ENCODE results near the gene UBE2N. TPM values are rescaled to one million over a fixed set of nuclear protein-coding genes. Genes with fewer than 3 reads are reported as not detected.

Gene UBE2N
- total RNA-seq, 1 donor from 2014 or later: 86.3 TPM

- no peaks in the 10 kb centered on the region for H3K36me3 ChIP-seq
- H3K4me1 ChIP-seq: no peaks in the 10 kb centered on the region
- H3K27ac ChIP-seq (replicated peaks): no peak overlapping the region
- no peak overlapping the region for H3K4me3 ChIP-seq
- DNase-seq: no peak
- H3K27me3 ChIP-seq (ENCODE audit: low read depth): no peaks in the 10 kb centered on the region
- no peaks in the 10 kb centered on the region for H3K9me3 ChIP-seq (replicated peaks)
- TF ChIP-seq, protein P1, sequence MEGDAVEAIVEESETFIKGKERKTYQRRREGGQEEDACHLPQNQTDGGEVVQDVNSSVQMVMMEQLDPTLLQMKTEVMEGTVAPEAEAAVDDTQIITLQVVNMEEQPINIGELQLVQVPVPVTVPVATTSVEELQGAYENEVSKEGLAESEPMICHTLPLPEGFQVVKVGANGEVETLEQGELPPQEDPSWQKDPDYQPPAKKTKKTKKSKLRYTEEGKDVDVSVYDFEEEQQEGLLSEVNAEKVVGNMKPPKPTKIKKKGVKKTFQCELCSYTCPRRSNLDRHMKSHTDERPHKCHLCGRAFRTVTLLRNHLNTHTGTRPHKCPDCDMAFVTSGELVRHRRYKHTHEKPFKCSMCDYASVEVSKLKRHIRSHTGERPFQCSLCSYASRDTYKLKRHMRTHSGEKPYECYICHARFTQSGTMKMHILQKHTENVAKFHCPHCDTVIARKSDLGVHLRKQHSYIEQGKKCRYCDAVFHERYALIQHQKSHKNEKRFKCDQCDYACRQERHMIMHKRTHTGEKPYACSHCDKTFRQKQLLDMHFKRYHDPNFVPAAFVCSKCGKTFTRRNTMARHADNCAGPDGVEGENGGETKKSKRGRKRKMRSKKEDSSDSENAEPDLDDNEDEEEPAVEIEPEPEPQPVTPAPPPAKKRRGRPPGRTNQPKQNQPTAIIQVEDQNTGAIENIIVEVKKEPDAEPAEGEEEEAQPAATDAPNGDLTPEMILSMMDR (IDR thresholded peaks at IDR 0.05; ENCODE audit: borderline replicate concordance): no peak
- intact Hi-C loops (cut with micrococcal nuclease): no loop called here
Measured at GRCh38 chr12:93461503-93461902, 19.8 kb upstream of the UBE2N start.

DNA sequence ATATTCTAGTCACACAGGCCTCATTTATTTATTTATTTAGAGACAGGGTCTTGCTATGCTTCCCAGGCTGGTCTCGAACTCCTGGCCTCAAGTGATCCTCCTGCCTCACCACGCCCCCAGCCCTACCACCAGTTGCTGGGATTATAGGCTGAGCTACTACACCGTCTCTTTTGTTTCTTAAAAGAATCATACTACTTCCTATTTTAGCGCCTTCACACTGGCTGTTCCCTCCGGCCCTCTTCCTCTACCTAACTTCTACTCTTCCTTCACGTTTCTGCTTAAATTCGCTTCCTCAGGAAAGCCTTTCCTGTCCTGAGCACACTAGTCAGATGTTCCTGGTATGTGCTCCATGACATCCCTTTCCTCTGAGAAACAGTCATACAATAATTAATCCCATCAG, 19.2 kb upstream of the UBE2N start:
- Histone ChIP-seq H3K27me3 (ENCODE audit: low read depth) (no peaks in the 10 kb centered on the region), H3K27ac (replicated peaks) (no peak overlapping the region), H3K36me3 (no peaks in the 10 kb centered on the region), H3K9me3 (replicated peaks) (no peaks in the 10 kb centered on the region), H3K4me1 (no peaks in the 10 kb centered on the region), H3K4me3 (no peak overlapping the region)
- TF ChIP-seq, protein P1 (IDR thresholded peaks at IDR 0.05; ENCODE audit: borderline replicate concordance): no peak
- DNase-seq: no peak
- intact Hi-C loops (cut with micrococcal nuclease): no loop called here

- Histone ChIP-seq H3K36me3 (no peaks in the 10 kb centered on the region), H3K4me1 (no peaks in the 10 kb centered on the region), H3K4me3 (no peak overlapping the region), H3K27me3 (ENCODE audit: low read depth) (no peaks in the 10 kb centered on the region), H3K9me3 (replicated peaks) (no peaks in the 10 kb centered on the region), H3K27ac (replicated peaks) (no peak overlapping the region)
- TF ChIP-seq, protein P1 (IDR thresholded peaks at IDR 0.05; ENCODE audit: borderline replicate concordance): no peak
- intact Hi-C loops (cut with micrococcal nuclease): no loop called here
- no peak for DNase-seq
Measured at GRCh38 chr12:93460003-93460402, 18.3 kb upstream of the UBE2N start.

DNA sequence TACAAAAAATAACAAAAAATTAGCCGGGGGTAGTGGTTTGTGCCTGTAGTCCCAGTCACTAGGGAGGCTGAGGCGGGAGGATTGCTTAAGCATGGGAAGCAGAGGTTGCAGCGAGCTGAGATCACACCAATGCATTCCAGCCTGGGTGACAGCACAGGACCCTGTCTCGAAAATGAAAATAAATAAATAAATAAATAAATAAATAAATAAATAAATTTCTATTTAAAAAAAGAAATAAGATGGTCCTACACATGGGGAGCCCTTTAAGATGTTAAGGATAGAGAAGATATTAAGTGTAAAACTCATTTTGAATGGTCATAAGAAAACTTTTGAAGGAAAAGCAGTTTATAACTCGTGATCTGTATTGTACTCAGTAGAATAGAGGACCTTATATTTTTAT, 17.4 kb upstream of the UBE2N start:
- TF ChIP-seq, protein P1 (IDR thresholded peaks at IDR 0.05; ENCODE audit: borderline replicate concordance): no peak
- intact Hi-C loops (cut with micrococcal nuclease): no loop called here
- Histone ChIP-seq H3K9me3 (replicated peaks) (no peaks in the 10 kb centered on the region), H3K36me3 (no peaks in the 10 kb centered on the region), H3K27me3 (ENCODE audit: low read depth) (no peaks in the 10 kb centered on the region), H3K27ac (replicated peaks) (no peak overlapping the region), H3K4me3 (no peak overlapping the region), H3K4me1 (no peaks in the 10 kb centered on the region)
- DNase-seq: no peak

GRCh38 chr12:93456077-93456476, 14.3 kb upstream of the UBE2N start:
- no peak overlapping the region for H3K4me3 ChIP-seq
- H3K36me3 ChIP-seq: no peaks in the 10 kb centered on the region
- intact Hi-C loops (cut with micrococcal nuclease): no loop called here
- DNase-seq: no peak
- no peak overlapping the region for H3K27ac ChIP-seq (replicated peaks)
- TF ChIP-seq, protein P1 (IDR thresholded peaks at IDR 0.05; ENCODE audit: borderline replicate concordance): no peak
- no peaks in the 10 kb centered on the region for H3K4me1 ChIP-seq
- no peaks in the 10 kb centered on the region for H3K27me3 ChIP-seq (ENCODE audit: low read depth)
- no peaks in the 10 kb centered on the region for H3K9me3 ChIP-seq (replicated peaks)

DNA sequence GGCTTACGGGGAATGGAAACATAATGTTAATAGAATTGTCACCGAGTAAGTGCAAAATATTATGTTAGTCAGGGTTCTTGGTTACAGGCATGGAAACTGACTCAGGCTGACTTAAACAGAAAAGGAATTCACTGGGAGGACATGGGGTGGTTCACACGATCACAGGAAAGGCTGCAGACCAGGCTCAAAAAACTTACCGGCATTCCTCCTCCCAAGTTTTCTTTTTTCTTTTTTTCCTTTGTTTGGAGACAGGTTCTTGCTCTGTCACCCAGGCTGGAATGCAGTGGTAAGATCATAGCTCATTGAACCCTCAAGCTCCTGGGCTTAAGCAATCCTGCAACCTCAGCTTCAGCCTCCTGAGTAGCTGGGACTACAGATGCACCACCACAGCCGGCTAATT, 11.9 kb upstream of the UBE2N start:
- intact Hi-C loops (cut with micrococcal nuclease): no loop called here
- no peaks in the 10 kb centered on the region for H3K4me1 ChIP-seq
- no peaks in the 10 kb centered on the region for H3K36me3 ChIP-seq
- TF ChIP-seq, protein P1 (IDR thresholded peaks at IDR 0.05; ENCODE audit: borderline replicate concordance): no peak
- no peaks in the 10 kb centered on the region for H3K27me3 ChIP-seq (ENCODE audit: low read depth)
- no peak overlapping the region for H3K4me3 ChIP-seq
- DNase-seq: no peak
- H3K27ac ChIP-seq (replicated peaks): no peak overlapping the region
- H3K9me3 ChIP-seq (replicated peaks): no peaks in the 10 kb centered on the region

All from left ventricle myocardium inferior (tissue), 1 donor.